Keratinocyte (primary cell): Measurements from ENCODE around the gene HSDL2.

ENCODE experiments used
- CTCF ChIP-seq, 3 experiments: IDR thresholded peaks in 1 of 3; conservative IDR thresholded peaks in 1 of 3; optimal IDR thresholded peaks in 1 of 3; 2 replicates in 2 of 3; 3 replicates in 1 of 3; pipeline versions ENCODE3 to v1.5.1; 2011; ENCODE audit warnings: low read length in 3 of 3, mild to moderate bottlenecking in 3 of 3, moderate library complexity in 2 of 3, control low read depth in 1 of 3, inconsistent platforms in 1 of 3; ENCODE audit not compliant: insufficient read depth in 2 of 3; ENCODE audit errors: extremely low read depth in 1 of 3
- EZH2 ChIP-seq: IDR thresholded peaks from one replicate; pipeline ENCODE4 v1.6.1; 2012; ENCODE audit warnings: inconsistent platforms, mild to moderate bottlenecking, low read length, moderate library complexity

- no peak for TF ChIP-seq CTCF (optimal IDR thresholded peaks at IDR 0.05 in 1 of 3, IDR thresholded peaks at IDR 0.05 in 1 of 3, conservative IDR thresholded peaks at IDR 0.05 in 1 of 3; ENCODE audit: extremely low read depth in 1 of 3, insufficient read depth in 2 of 3, low read length in 3 of 3)
- TF ChIP-seq EZH2: no peak
Observed at GRCh38 chr9:112489876-112490666, 110.2 kb downstream of the HSDL2 start.
